Measurements from ENCODE around the gene GEN1.

GEN1 gene

GRCh38 chr2:17752892-17753802, 791 bp upstream of the GEN1 start:
- peak; percentile 28 for DNase-seq (ENCODE audit: low spot score)

DNA sequence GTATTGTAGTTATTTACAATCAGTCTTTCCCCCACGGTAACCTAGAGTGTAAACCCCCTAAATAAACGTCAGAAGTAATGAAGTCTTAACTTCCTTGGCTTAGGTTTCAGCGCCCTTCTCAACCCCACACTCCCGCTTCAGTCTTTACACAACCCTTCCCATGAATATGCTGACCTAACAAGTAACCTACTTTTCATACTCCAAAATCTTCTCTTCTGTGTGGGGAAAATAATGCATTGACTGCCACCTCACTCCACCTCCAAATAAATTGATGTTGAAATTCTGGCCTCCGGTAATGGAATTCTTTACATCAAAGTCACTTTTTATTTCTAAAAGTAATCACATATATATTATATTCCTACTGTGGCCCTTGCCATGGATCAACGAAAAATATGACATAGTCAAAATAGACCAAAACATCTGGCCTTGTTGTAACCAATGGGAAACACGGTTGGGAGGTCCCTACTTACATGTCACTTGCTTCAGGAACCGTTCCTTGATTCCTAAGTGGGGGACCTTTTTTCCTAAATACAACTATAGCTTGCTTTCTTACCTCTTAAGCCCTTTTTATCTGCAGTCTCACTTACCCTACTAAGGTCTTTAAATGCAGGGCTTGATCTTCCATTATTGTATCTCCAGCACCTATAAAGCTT, 961 bp downstream of the GEN1 start:
- DNase-seq (ENCODE audit: low spot score): no peak

- DNase-seq (ENCODE audit: low spot score): no peak
Observed at GRCh38 chr2:17756668-17757067, 2.7 kb downstream of the GEN1 start.

DNA sequence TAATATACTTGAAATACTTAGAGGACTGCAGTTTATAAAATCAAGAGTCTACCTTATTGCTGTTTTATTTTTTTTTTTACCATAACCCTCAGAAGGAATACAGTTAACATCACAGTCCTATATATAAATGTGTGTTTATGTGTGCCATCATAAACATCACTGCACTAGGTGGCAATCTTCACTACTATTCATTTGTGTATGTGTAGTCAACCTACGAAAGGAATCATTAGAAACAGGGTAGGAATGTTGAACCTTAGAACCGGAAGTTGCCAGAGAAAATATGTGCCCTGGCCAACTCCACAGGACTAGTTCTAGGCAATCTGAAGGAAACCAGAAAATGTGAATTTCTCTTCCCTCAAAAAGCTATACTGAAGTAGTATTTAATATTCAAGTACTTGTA, 3.4 kb downstream of the GEN1 start:
- DNase-seq (ENCODE audit: low spot score): no peak

GRCh38 chr2:17758118-17758517, 4.2 kb downstream of the GEN1 start:
- no peak for DNase-seq (ENCODE audit: low spot score)

DNA sequence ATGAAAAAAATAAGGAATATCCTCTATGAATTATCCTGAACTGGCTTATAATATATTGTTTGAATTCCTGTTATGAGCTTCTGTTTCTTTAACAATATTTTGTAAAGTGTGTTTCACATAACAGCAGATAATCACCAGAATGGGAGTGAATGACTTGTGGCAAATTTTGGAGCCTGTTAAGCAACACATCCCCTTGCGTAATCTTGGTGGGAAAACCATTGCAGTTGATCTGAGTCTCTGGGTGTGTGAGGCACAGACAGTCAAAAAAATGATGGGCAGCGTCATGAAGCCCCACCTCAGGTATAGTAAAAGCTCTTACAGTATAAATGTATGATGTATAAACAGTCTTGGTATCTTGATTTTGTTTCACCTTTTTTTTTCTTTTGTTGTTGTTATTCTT, 5.9 kb downstream of the GEN1 start:
- DNase-seq (ENCODE audit: low spot score): no peak

DNA sequence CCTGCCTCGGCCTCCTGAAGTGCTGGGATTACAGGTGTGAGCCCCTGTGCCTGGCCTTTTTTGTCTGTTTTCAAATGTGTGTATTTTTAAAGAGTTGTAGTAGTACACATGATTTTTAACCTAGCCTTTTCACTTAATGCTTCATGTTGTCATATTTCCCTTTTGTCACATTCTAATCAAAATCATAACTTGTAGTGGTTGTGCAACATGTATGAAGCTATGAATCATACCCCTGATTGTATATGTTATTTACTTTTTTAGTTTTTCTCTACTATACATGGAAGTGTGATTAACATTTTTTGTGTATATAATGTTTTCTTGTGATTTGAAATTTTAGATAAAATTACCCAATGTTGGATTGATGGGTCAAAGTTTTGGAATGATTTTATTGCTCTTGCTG, 8.5 kb downstream of the GEN1 start:
- no peak for DNase-seq (ENCODE audit: low spot score)

GRCh38 chr2:17763641-17764333, 9.8 kb downstream of the GEN1 start:
- DNase-seq (ENCODE audit: low spot score): no peak

- no peak for DNase-seq (ENCODE audit: low spot score)
Observed at GRCh38 chr2:17765398-17765797, 11.5 kb downstream of the GEN1 start.

DNA sequence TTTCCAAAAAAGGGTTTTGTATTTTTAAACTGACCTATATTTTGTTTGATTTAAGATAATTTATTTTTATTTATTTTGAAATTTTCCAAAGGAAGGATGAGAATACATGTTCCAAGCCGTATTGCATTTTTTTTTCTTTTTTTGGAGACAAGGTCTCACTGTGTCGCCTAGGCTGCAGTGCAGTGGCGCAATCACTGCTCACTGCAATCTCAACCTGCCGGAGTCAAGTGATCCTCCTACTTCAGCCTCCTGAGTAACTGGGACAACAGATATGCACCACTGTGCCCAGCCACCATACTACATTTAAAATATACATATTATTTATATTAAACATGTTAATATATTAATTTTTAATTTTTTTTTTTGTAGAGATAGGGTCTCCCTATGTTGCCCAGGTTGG, 15.0 kb downstream of the GEN1 start:
- no peak for DNase-seq (ENCODE audit: low spot score)

- no peak for DNase-seq (ENCODE audit: low spot score)
Observed at GRCh38 chr2:17771956-17772355, 18.0 kb downstream of the GEN1 start.

- DNase-seq (ENCODE audit: low spot score): no peak
Observed at GRCh38 chr2:17772532-17772931, 18.6 kb downstream of the GEN1 start.

DNA sequence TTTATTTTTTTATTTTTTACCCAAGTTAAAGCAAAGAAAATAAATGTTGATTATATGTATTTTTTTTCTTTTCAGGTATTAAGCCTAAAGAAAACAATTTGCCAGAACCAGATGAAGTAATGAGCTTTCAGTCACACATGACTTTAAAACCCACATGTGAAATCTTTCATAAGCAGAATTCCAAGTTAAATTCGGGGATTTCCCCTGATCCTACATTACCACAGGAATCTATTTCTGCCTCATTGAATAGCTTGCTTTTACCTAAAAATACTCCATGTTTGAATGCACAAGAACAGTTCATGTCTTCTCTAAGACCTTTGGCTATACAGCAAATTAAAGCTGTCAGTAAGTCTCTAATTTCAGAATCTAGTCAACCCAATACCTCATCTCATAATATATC, 26.6 kb downstream of the GEN1 start:
- no peak for DNase-seq (ENCODE audit: low spot score)

- no peak for DNase-seq (ENCODE audit: low spot score)
Observed at GRCh38 chr2:17781482-17781881, 27.5 kb downstream of the GEN1 start.

GRCh38 chr2:17786727-17787126, 32.8 kb downstream of the GEN1 start:
- DNase-seq (ENCODE audit: low spot score): no peak

- no peak for DNase-seq (ENCODE audit: low spot score)
Observed at GRCh38 chr2:17788773-17789172, 34.8 kb downstream of the GEN1 start.

GRCh38 chr2:17790536-17790935, 36.6 kb downstream of the GEN1 start:
- DNase-seq (ENCODE audit: low spot score): no peak

- DNase-seq (ENCODE audit: low spot score): no peak
Observed at GRCh38 chr2:17791121-17791816, 37.3 kb downstream of the GEN1 start.

- no peak for DNase-seq (ENCODE audit: low spot score)
Observed at GRCh38 chr2:17791817-17792130, 37.8 kb downstream of the GEN1 start.

GRCh38 chr2:17792515-17792914, 38.6 kb downstream of the GEN1 start:
- no peak for DNase-seq (ENCODE audit: low spot score)

- DNase-seq (ENCODE audit: low spot score): no peak
Observed at GRCh38 chr2:17793296-17793695, 39.4 kb downstream of the GEN1 start.

- no peak for DNase-seq (ENCODE audit: low spot score)
Observed at GRCh38 chr2:17793803-17794354, 39.9 kb downstream of the GEN1 start.

Data from Ammon's horn (tissue), 1 donor.